HG02588 (cell line): ENCODE data around the gene ALDH3B2.
"Not testable (repeated sequence)": the region's sequence is repeated elsewhere in the genome, so short reads cannot be mapped to it uniquely, and the experiment has no call there.

Source experiments
- ATAC-seq: cut with Tn5 transposase; IDR thresholded peaks from one replicate; pipeline ENCODE4 v1.9.1; 2021; ENCODE audit warnings: mild to moderate bottlenecking, moderate library complexity; ENCODE audit not compliant: unreplicated experiment

The ALDH3B2 gene

GRCh38 chr11:67644472-67645418 lies 29.7 kb downstream of the ALDH3B2 start:
- ATAC-seq, result no peak

DNA sequence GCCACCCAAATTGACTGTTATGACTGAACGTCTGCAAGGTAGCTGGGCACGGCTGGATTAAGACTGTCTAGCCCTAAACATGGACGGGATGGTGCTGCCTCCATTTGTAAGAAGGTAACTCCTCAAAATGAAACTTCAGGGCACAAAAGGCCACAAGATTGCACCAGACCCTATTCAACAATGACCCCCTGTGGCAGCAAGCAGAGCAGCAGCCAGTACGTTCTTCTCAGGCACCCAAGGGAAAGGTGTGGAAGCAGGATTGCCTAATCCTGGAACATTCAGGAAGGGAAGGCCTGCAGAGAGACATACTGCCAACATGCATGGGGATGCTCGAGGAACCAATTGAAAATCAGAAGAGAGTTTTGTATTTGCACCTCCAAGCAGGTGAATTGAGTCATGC lies 30.4 kb downstream of the ALDH3B2 start:
- ATAC-seq, result no peak

GRCh38 chr11:67642173-67643120 lies 32.0 kb downstream of the ALDH3B2 start:
- ATAC-seq, result no peak

GRCh38 chr11:67641338-67642172 lies 32.9 kb downstream of the ALDH3B2 start:
- ATAC-seq, result no peak

- ATAC-seq, result no peak
Measured at GRCh38 chr11:67640758-67641337, 33.6 kb downstream of the ALDH3B2 start.

GRCh38 chr11:67640021-67640757 lies 34.2 kb downstream of the ALDH3B2 start:
- ATAC-seq, result no peak

DNA sequence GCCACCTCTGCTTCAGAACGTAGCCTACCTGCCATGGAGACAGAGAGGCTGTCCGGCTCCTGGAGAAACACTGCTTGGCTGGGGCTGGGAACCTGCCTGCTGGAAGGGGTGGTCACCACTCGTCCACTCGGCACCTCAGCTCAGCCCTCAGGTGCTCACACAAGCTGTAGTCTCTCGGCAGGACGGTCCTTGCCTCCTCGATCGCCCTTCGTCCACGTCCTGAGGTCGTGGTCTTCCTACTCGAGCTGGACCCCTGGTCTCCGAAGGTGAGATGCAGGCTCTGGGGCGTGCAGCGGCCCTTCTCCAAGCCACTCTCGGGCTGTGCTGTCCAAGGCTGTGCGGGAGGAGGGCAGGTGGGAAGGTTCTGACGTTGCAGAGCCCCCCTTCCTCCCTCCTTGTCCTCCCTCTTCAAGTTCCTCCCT lies 35.0 kb downstream of the ALDH3B2 start, which contains the start of gene TBX10:
Gene TBX10 (minus strand): TSS at position 326 of the 422 bp plus-strand sequence. CDS start 291 bp downstream, at position 35.
- no peak for ATAC-seq

DNA sequence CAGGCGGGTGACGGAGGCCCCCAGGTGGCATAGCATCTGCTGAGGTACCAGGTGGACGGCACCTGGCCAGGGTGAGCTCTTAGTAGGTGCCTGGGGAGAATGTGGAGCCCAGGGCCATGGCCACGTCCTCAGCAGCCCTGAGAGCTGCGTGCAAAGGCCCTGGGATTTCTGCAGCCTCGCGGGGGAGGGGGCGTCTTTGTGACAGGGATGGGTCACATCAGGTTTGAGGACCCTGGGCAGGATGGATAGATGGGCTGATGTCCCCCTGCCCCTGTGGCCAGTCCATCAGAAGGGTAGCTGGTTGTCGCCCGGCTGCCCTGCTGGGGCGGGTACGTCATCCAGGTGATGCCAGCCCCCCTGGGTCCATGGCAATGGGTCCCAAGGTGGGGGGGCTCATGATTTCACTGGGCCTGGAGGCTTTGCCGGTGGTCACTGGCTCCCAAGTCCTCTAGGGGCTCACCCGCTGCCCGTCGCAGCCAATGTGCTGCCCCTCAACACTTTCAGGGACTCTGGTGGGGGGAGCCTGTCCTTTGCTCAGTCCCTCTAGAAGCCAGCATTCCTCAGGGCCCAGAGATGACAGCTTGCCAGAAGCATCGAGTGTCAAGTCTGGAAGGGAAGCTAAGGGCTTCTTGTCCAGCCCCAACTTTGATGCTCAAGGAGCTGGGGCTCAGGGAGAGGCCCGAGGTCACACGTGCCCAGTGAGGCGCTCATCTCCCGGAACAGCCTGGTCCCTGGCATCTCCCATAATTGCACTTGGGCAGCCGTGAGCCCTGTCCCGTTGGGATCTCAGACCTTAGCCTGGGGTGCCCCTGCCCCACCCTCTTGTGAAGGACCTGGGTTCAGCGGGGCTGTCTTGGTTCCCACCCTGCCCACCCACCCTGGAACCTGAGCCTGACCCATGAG lies 35.6 kb downstream of the ALDH3B2 start:
- no peak for ATAC-seq

DNA sequence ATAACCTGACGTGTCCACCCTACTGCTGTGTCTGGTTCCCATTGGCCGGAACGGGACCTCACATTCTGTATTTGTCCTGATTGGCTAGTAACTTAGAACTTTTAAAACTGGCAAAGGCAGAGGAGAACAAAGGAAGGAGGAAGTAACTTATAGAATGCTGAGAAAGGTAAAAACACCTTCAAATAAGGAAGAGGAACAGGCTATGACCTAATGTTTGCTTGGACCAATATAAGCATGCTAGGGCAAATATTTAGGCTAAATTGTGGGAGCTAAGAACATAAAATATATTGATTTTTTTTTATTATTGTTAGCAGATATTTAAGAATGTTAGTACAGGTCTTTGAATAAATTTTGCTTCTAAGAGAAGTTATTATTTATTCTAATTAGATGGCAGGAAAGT lies 37.0 kb downstream of the ALDH3B2 start:
- not testable (repeated sequence) for ATAC-seq

- ATAC-seq, result no peak
Measured at GRCh38 chr11:67636962-67637361, 37.5 kb downstream of the ALDH3B2 start.

DNA sequence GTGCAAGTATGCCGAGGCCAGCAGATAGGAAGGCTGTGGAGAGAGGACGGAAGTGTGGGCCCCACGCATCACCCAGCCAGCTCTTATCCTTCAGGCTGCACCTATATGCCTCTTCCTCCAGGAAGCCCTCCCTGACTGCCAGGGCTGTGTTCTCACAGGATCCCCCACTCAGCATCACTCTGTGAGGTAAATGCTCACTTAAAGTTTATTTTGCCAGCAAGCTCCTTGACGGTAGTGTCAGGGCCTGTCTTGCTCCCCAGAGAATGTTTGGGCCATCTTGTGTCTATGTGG lies 39.2 kb downstream of the ALDH3B2 start:
- ATAC-seq, result no peak

DNA sequence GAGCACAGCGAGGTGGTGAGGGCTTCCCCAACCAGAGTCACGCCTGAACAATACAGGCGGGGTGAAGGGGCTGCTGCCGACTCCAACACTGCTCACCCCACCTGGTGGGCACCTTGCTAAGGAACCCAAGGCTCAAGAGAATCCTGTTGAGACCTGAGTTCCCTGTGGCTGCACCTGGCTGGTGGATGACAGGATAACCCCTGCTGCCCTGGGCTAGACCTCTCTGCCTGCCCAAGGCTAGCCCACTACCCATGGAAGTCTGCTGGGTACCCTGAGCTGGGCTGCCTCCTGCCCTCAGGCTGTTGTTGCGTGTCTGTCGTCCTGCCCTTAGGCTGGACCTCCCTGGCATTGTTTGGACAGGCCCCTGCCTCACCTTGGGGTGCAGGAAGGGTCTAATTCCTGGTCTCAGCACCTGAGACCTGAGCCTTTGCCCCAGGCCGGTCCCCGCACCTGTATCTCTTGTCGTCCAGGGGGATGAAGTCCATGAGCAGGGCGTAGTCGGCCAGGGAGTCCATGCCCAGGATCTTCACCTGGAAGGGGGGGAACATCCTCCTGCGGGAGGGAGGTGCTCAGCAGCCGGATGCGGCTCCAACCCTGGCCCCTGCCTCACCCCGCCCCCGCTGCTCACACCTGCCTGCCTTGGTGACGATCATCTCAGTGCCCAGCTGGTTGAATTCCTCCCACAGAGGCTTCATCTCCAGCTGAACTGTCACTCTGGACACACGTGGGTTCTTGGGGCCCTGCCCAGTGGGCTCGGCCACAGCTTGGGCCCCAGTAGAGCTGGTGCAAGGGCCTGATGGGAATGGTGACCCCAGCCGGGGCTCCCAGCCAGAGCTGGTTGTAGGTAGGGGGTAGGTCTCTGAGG lies 39.8 kb downstream of the ALDH3B2 start:
- no peak for ATAC-seq

DNA sequence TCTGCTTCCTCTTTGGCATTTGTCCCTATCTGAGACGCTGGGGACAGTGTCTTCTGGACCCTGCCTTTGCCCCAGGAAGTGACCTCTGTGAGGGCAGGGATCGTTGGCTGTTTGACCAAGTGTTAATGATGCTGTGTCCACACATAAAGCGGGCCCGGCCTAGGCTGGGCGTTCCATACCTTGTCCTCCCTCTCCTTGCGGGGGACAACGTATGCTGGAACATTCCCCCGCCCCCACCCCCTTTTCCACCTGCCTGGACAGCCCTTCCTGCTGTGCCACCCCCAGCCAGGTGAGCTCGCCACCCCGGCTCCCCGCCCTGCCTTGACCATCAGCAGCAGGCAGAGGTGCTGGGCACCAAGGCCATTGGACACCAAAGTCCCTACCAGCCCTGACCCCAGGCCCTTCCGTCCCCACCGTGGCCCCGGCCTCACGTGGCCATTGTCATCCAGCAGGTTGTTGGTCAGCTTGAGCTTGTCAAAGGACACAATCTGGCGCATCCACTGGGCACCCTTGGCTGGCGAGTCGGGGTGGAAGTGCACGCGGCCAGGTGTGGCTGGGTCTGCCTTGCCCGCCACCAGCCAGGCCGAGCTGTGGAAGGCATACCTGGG lies 40.6 kb downstream of the ALDH3B2 start:
- no peak for ATAC-seq

- no peak for ATAC-seq
Measured at GRCh38 chr11:67632982-67633755, 41.3 kb downstream of the ALDH3B2 start.

GRCh38 chr11:67632175-67632981 lies 42.0 kb downstream of the ALDH3B2 start:
- no peak for ATAC-seq

- ATAC-seq, result no peak
Measured at GRCh38 chr11:67631853-67632174, 42.6 kb downstream of the ALDH3B2 start.
